T-helper 1 cell treated with Interleukin-12 subunit alpha and Interleukin-12 subunit beta and Interleukin-4 antibody, amounts not matched to agents 30 μg/mL and 1 μg/mL, for 36 hours (primary cell): Measurements from ENCODE around the gene LRRC34.

Experiments
- H3K27ac Mint-ChIP-seq: one replicate; pipeline ENCODE4 v1.8.0; 2021; ENCODE audit warnings: mild to moderate bottlenecking, mixed read lengths
- H3K27me3 Mint-ChIP-seq: one replicate; pipeline ENCODE4 v1.8.0; 2021; ENCODE audit warnings: low read depth, mixed read lengths
- H3K36me3 Mint-ChIP-seq: one replicate; pipeline ENCODE4 v1.8.0; 2021; ENCODE audit warnings: low read depth, mixed read lengths
- H3K4me1 Mint-ChIP-seq: one replicate; pipeline ENCODE4 v1.8.0; 2021; ENCODE audit warnings: low read depth, mixed read lengths
- H3K4me3 Mint-ChIP-seq: one replicate; pipeline ENCODE4 v1.8.0; 2021; ENCODE audit warnings: mild to moderate bottlenecking, moderate library complexity, mixed read lengths
- H3K9me3 Mint-ChIP-seq: one replicate; pipeline ENCODE4 v1.8.0; 2021; ENCODE audit warnings: mixed read lengths

The LRRC34 gene

DNA sequence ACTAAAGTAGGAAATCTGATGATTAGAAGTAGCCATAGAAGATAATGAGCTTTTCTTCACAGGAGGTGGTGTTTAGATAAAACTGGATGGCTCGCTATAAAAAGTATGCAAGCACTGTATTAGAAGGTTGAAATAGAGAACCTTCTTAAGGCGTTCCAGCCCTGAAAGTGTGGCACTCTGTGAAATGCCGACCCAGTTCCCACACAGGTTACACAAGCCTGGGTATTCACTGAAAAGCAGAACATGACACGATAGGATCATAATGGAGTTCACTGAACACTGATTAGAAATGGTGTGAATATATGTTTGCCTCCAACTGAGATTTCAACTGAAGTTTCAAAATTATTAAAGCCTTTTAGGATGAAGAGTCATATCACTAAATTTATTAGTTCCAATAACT, 15.0 kb upstream of the LRRC34 start:
- Mint-ChIP-seq H3K27me3 (peaks cover 4% of the 10 kb centered on the region), H3K4me1 (peaks cover 1% of the 10 kb centered on the region), H3K4me3 (no peak overlapping the region), H3K9me3 (no peaks in the 10 kb centered on the region), H3K36me3 (no peaks in the 10 kb centered on the region), H3K27ac (no peak overlapping the region)

DNA sequence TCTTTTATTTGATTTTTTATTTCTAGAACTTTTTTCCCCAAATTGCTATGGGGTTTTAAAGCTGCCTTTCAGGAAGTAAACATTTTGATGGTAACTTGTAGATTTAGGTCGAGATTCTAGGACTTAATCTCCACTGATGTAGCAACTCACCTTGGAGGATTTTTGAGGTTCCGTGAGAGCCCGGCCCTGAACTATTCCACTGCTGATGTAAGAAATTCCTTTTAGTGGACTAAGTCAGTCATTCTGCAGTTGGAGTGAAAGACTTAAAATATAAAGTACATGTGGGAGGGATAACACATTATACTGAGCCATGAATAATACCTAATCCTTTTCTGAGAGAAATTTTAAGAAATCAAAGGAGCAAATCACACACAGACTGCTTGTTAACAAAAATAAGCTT, 12.6 kb upstream of the LRRC34 start:
- peaks cover 15% of the 10 kb centered on the region for H3K27me3 Mint-ChIP-seq
- peaks cover 1% of the 10 kb centered on the region for H3K4me1 Mint-ChIP-seq
- H3K9me3 Mint-ChIP-seq: no peaks in the 10 kb centered on the region
- no peaks in the 10 kb centered on the region for H3K36me3 Mint-ChIP-seq
- H3K27ac Mint-ChIP-seq: no peak overlapping the region
- H3K4me3 Mint-ChIP-seq: no peak overlapping the region

DNA sequence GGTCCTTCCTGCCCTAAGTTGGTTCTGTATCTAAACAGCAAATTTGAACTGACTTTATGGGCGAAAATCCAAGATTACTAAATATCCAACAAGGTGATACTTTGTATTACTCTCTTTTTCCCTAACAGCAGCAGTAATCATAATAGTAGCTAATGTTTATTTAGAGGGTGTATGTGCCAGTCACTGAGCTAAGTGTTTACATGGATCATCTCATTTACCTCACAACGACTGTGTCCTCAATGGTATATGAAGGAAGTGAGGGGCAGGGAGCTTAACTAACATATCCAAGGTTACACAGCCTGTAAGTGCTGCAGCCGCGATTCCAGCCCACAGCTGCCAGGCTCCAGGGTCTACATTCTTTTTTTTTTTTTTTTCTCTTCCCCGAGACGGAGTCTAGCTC, 10.3 kb upstream of the LRRC34 start:
- Mint-ChIP-seq H3K36me3 (no peaks in the 10 kb centered on the region), H3K9me3 (no peaks in the 10 kb centered on the region), H3K4me3 (no peak overlapping the region)

DNA sequence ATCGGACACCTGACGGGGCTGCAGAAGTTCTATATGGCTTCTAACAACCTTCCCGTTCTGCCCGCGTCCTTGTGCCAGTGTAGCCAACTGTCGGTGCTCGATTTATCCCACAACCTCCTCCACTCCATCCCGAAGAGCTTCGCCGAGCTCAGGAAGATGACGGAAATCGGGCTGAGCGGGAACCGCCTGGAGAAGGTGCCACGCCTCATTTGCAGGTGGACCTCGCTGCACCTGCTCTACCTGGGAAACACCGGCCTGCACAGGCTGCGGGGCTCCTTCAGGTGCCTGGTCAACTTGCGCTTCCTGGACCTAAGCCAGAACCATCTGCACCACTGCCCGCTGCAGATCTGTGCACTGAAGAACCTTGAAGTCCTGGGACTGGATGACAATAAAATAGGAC, 9.8 kb upstream of the LRRC34 start:
- no peaks in the 10 kb centered on the region for H3K9me3 Mint-ChIP-seq
- no peaks in the 10 kb centered on the region for H3K4me1 Mint-ChIP-seq
- H3K36me3 Mint-ChIP-seq: no peaks in the 10 kb centered on the region
- H3K27me3 Mint-ChIP-seq: peaks cover 35% of the 10 kb centered on the region
- H3K4me3 Mint-ChIP-seq: no peak overlapping the region
- H3K27ac Mint-ChIP-seq: no peak overlapping the region

More for the DNA sequence above, 10.3 kb upstream of the LRRC34 start:
- peaks cover 31% of the 10 kb centered on the region for H3K27me3 Mint-ChIP-seq
- no peak overlapping the region for H3K27ac Mint-ChIP-seq
- H3K4me1 Mint-ChIP-seq: no peaks in the 10 kb centered on the region

DNA sequence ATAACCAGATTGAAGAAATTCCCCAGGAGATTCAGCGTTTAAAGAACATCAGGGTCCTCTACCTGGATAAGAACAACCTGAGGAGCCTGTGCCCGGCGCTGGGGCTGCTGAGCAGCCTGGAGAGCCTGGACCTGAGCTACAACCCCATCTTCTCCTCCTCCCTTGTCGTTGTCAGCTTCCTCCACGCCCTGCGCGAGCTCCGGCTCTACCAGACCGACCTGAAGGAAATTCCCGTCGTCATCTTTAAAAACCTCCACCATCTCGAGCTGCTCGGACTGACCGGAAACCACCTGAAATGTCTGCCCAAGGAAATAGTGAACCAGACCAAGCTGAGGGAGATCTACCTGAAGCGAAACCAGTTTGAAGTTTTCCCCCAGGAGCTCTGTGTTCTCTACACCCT, 9.4 kb upstream of the LRRC34 start:
- Mint-ChIP-seq H3K27ac (no peak overlapping the region), H3K4me3 (no peak overlapping the region), H3K9me3 (peaks cover 4% of the 10 kb centered on the region), H3K27me3 (peaks cover 39% of the 10 kb centered on the region), H3K36me3 (no peaks in the 10 kb centered on the region), H3K4me1 (no peaks in the 10 kb centered on the region)

DNA sequence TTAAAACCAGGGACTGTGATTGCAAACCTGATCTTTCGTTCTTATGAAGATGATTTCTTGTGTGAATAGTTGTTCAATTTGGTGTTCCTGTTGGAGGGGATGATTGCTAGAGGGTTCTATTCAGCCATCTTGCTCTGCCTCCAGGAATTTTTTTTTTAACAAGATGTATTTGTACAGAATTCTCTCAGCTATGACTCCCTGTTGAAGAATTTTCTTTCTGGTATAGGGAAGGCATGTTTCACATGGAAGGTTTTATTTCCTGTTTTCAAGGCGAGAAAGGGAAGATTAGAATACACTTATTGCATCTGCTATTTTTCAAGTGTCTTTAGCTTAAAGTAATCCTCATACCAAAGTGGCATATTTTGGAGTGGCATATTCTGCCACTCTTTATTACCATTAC, 5.6 kb upstream of the LRRC34 start:
- H3K27me3 Mint-ChIP-seq: peaks cover 43% of the 10 kb centered on the region
- no peak overlapping the region for H3K27ac Mint-ChIP-seq
- H3K9me3 Mint-ChIP-seq: peaks cover 28% of the 10 kb centered on the region
- H3K4me1 Mint-ChIP-seq: peaks cover 9% of the 10 kb centered on the region
- H3K4me3 Mint-ChIP-seq: no peak overlapping the region
- no peaks in the 10 kb centered on the region for H3K36me3 Mint-ChIP-seq

DNA sequence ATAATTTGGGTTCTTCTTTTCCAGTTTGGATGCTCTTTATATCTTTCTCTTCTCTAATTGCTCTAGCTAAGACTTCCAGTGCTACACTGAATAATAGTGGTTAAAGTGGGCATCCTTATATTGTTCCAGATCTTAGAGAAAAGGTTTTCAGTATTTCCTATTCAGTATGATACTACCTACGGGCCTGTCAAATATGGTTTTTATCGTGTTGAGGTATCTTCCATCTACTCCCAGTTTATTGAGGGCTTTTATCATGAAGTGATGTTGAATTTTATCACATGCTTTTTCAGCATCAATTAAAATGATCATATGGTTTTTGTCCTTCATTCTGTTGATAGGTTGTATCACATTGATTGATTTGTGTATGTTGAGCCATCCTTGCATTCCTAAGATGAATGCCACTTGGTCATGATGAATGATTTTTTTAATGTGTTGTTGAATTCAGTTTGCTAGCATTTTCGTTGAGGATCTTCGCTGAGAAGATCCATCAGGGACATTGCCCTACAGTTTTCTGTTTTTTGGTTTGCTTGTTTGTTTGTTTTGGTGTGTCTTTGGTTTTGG, 3.0 kb upstream of the LRRC34 start:
- H3K4me1 Mint-ChIP-seq: peaks cover 22% of the 10 kb centered on the region
- peaks cover 28% of the 10 kb centered on the region for H3K9me3 Mint-ChIP-seq

DNA sequence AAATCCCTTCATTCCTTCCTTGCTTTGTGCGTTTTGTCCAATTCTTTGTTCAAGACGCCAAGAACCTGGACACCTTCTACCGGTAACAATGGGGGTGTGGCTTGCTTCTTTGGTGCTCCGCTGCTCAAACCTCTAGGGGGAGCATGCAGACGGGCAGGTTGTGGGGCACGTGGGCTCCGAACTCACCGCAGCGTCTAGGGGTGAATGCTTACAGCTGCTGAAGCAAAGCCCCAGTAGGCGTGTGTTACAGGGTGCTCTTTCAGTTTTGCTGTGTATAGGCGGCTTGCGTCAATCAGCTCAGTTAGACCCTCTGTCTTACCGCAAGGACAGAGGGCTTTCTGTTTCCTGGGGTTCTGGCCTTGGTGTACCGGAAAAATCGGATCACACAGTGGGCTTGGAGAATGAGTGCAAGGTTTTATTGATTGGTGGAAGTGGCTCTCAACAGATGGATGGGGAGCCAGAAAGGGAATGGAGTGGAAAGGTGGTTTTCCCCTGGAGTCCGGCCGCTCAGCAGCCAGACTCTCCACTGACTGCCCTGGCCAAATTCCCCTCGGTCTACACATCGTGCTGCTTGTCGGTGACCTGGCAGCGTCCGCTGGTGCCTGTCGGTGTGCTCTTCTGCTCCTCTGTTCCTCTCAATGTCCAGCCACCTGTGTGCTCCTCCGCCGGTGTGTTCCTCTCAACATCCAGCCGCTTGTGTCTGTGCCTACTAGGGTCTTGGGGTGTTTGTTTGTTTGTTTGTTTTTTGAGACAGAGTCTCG, 1.2 kb upstream of the LRRC34 start:
- Mint-ChIP-seq H3K27me3 (peaks cover 20% of the 10 kb centered on the region), H3K4me3 (peak overlapping the region; percentile 82), H3K36me3 (no peaks in the 10 kb centered on the region), H3K27ac (peak overlapping the region; percentile 75), H3K4me1 (peaks cover 28% of the 10 kb centered on the region), H3K9me3 (peaks cover 28% of the 10 kb centered on the region)

More for the DNA sequence above, 3.0 kb upstream of the LRRC34 start:
- Mint-ChIP-seq H3K36me3 (no peaks in the 10 kb centered on the region), H3K27ac (no peak overlapping the region), H3K27me3 (peaks cover 31% of the 10 kb centered on the region), H3K4me3 (no peak overlapping the region)

DNA sequence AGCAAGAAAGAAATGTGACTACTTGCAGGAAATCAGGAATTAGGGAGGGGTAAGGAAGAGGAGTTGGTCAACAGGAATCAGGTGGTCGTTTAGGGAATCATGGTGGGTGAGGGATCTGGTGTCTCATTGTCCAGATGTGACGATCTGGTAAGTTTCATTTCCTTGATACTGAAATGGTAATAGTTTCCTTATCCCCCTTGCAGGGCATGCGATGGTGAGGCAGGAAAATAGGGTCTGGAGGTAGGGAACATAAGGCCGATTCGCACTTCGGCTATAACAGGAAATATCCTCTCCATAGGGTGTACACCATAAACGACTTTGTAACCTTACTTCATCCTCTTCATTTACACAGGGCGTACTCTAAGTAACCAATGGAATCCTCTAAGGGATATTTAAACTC, 574 bp upstream of the LRRC34 start:
- Mint-ChIP-seq H3K36me3 (no peaks in the 10 kb centered on the region), H3K4me1 (peaks cover 30% of the 10 kb centered on the region), H3K9me3 (peaks cover 28% of the 10 kb centered on the region), H3K27me3 (peaks cover 18% of the 10 kb centered on the region), H3K27ac (peak overlapping the region; percentile 75), H3K4me3 (peak overlapping the region; percentile 82)

DNA sequence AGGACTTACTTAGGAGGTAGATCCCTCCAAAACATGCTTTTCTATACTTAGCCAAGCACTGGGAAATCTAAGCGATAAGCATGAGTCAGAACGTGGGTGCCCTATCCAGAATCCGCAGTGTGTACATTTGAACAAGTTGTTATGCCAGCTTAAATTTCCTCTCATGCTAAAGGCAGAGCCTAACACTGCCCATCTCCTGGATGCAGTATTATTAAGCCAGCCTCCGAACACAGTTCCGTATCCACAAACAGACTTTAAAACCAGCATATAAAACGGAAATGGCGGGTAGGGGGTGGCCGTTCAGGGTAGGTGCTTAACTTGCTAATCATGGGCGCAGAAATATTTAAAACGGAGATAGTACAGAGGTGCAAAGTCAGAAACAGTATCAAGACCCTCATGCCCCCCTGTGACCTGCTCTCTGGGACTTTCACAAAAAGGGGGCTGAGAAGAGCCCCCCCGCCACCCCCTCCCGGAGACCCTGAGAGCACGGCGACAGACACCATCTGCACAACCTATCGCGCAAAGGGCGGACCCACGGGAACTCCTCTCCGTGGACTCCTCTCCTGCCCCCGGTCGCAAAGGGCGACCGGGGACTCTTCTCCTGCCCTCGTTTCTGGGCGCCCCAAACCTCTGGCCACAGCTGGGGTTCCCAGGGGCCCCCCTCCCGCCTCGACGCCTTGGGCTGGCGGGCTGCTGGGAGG, 923 bp downstream of the LRRC34 start:
- Mint-ChIP-seq H3K4me3 (peak overlapping the region; percentile 82), H3K27ac (peak overlapping the region; percentile 80), H3K4me1 (peaks cover 30% of the 10 kb centered on the region)

DNA sequence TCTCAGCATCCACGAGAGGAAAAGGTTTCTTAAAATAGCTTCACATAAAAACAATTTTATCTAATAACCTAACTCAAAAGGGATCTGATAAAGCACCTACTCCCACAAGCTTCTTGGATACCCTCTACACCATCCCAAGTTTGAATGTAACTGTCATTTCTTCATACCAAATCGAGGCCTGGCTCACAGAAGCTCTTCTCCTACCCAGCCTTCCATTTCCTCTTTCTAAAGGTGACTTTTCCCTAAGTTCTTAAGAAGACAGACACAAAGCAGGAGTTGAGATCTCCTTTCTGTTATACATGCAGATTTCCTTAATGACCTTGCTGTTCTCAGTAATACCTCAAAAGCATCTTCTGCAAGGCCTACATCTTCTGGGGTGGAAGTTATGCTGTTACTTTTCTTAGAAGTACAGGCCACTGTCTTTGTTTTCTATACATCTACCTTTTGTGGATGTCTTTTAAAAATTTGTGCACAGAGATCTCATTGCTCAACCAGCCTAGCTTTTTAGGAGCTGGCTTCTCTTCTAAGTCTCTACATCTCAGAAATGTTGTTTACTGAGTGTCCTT, 3.4 kb downstream of the LRRC34 start:
- H3K27me3 Mint-ChIP-seq: no peaks in the 10 kb centered on the region
- no peaks in the 10 kb centered on the region for H3K9me3 Mint-ChIP-seq
- H3K27ac Mint-ChIP-seq: peak overlapping the region; percentile 77
- H3K36me3 Mint-ChIP-seq: peaks cover 2% of the 10 kb centered on the region
- H3K4me1 Mint-ChIP-seq: peaks cover 30% of the 10 kb centered on the region
- H3K4me3 Mint-ChIP-seq: peak overlapping the region; percentile 4

More for the DNA sequence above, 923 bp downstream of the LRRC34 start:
- Mint-ChIP-seq H3K36me3 (no peaks in the 10 kb centered on the region), H3K9me3 (peaks cover 21% of the 10 kb centered on the region), H3K27me3 (peaks cover 5% of the 10 kb centered on the region)

DNA sequence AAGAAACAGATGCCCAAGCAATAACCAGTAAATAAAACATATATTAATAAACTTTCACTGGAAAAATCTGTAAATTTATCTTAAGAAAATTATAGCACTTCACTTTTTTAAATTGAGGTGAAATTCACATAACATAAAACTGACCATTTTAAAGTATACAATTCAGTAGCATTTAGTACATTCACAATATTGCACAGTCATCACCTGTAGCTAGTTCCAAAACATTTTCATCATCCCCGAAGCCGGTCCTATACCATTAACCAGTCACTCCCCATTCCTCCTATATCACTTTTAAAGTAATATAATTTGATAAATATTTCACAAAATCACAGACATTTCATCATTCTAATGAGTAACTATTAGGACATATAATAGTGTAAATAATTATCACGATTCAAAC, 8.0 kb downstream of the LRRC34 start:
- Mint-ChIP-seq H3K27me3 (no peaks in the 10 kb centered on the region), H3K4me3 (no peak overlapping the region), H3K36me3 (peaks cover 3% of the 10 kb centered on the region), H3K27ac (no peak overlapping the region), H3K9me3 (no peaks in the 10 kb centered on the region), H3K4me1 (peaks cover 8% of the 10 kb centered on the region)

DNA sequence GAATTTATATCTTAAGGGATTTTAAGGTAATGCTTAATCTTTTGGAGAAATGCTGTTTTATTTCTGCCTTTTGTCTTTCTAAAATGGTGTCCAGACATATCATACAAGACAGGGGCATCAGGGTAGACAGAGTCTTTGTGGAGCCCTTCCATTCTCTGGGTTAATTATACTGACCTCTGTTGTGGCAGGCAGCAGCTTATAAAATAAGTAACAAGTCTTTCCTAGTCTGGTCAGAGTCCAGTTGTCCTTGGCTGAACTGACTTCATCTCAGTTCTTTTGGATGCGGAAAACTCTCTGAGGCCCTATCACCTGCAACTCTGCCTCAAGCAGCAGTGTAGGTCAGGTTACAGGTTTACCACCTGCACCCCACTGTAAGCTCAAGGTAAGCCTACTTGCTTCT, 20.3 kb downstream of the LRRC34 start:
- Mint-ChIP-seq H3K4me3 (no peak overlapping the region), H3K9me3 (no peaks in the 10 kb centered on the region), H3K27me3 (no peaks in the 10 kb centered on the region), H3K27ac (no peak overlapping the region), H3K36me3 (peaks cover 28% of the 10 kb centered on the region), H3K4me1 (peaks cover 12% of the 10 kb centered on the region)

DNA sequence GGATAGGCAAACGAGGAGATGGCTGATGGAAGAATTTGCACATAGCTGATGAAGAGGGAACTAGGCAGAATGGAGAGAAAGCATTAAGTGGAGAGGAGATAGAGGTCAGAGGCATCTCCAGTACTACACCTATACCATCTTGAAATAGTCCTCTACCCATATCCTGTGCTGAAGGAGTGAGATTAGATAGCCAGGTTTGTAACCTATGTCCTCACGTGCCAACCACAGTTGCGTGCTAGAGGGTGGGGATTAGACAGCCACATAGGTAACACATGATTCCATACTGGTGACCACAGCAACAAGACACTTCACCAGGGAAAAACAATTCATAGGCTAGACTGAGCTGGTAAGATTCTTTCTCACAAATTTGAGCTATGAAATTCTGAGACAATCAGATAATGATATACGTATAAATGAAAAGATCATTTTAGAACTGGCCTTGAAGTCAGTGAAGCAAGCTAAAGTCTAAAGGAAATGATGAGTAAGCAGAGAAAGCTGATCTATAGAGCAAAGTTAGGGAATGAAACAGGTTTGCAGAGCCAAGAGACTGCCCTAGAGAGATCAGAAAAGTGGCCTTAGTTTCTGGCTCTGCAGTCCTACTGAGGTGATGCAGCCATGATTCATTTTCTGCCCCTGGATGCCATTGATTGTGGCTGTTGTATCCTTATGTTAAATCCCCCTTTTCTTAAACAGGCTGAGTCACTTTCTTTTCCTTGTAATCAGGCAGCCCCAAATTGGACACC, 21.8 kb downstream of the LRRC34 start:
- peaks cover 12% of the 10 kb centered on the region for H3K4me1 Mint-ChIP-seq
- H3K4me3 Mint-ChIP-seq: no peak overlapping the region
- H3K36me3 Mint-ChIP-seq: peaks cover 36% of the 10 kb centered on the region
- H3K9me3 Mint-ChIP-seq: no peaks in the 10 kb centered on the region
- H3K27ac Mint-ChIP-seq: no peak overlapping the region
- H3K27me3 Mint-ChIP-seq: no peaks in the 10 kb centered on the region
